B cell (primary cell): ENCODE data around the gene ASAP3. TPM values are rescaled to one million over a fixed set of nuclear protein-coding genes. Genes with fewer than 3 reads are reported as not detected.

Experiments
- ATAC-seq: fragments of 200-7000 bp; cut with Tn5 transposase; one replicate; pipeline ENCODE4 v1.10.0; 2021; ENCODE audit warnings: low read depth, mild to moderate bottlenecking, moderate number of reproducible peaks, moderate library complexity
- CTCF ChIA-PET: fragments of 350-600 bp; sonication (Branson Sonifier 250); formaldehyde crosslinking; loops from one replicate; lab custom pipeline; 2021; ENCODE audit warnings: antibody characterized with exemption, inconsistent platforms; lab: Charles Lee
- POLR2A ChIA-PET: fragments of 350-600 bp; sonication (Branson Sonifier 250); formaldehyde crosslinking; loops from one replicate; lab custom pipeline; 2021; ENCODE audit warnings: antibody characterized with exemption; lab: Charles Lee
- DNase-seq: peaks from one replicate; pipeline ENCODE4 v3.0.0; 2013
- H2AFZ ChIP-seq: 2 replicates; pipeline ENCODE4 v1.6.1; 2012; ENCODE audit warnings: mild to moderate bottlenecking, low read depth, low read length; ENCODE audit not compliant: insufficient read depth, poor library complexity, severe bottlenecking
- H3K27ac ChIP-seq, 2 donors: 1 replicate in 1 of 2; 2 replicates in 1 of 2; pipeline ENCODE4 v1.5.1; 2012 to 2013; ENCODE audit warnings: low read length in 2 of 2, mild to moderate bottlenecking in 2 of 2, moderate library complexity in 1 of 2
- H3K27me3 ChIP-seq, 4 experiments: fragments of 200-600 bp in 1 of 4; sonication (generic) in 1 of 4; replicated peaks in 1 of 4; 1 replicate in 2 of 4; 2 replicates in 2 of 4; pipeline versions ENCODE4 v1.6.1 to v1.7.0; 2013 to 2016; ENCODE audit warnings: low read length in 3 of 4, mild to moderate bottlenecking in 2 of 4, mixed read lengths in 1 of 4, moderate library complexity in 1 of 4; ENCODE audit not compliant: insufficient read depth in 4 of 4, control insufficient read depth in 3 of 4; ENCODE audit errors: control extremely low read depth in 1 of 4
- H3K36me3 ChIP-seq, 2 experiments: replicated peaks in 1 of 2; 1 replicate in 1 of 2; 2 replicates in 1 of 2; pipeline versions ENCODE4 v1.6.1 to v1.7.1; 2013; ENCODE audit warnings: low read length in 1 of 2; ENCODE audit not compliant: insufficient read depth in 2 of 2, control insufficient read depth in 1 of 2; ENCODE audit errors: control extremely low read depth in 1 of 2, extremely low read depth in 1 of 2
- H3K4me1 ChIP-seq, 2 donors: fragments of 200-600 bp in 1 of 2; sonication (generic) in 1 of 2; 1 replicate in 1 of 2; 2 replicates in 1 of 2; pipeline versions ENCODE4 v1.5.1 to v1.6.1; 2013 to 2017; ENCODE audit warnings: low read length in 2 of 2; ENCODE audit not compliant: control insufficient read depth in 2 of 2, insufficient read depth in 2 of 2
- H3K4me2 ChIP-seq: replicated peaks from 2 replicates; pipeline ENCODE3; 2012; ENCODE audit warnings: mild to moderate bottlenecking, low read depth, low read length; ENCODE audit not compliant: poor library complexity, severe bottlenecking
- H3K4me3 ChIP-seq, 5 experiments: fragments of 200-600 bp in 1 of 5; sonication (generic) in 1 of 5; 1 replicate in 3 of 5; 2 replicates in 2 of 5; pipeline versions ENCODE4 v1.5.1 to v1.7.0; 2011 to 2016; ENCODE audit warnings: low read length in 4 of 5, mild to moderate bottlenecking in 4 of 5, low read depth in 2 of 5, control low read depth in 1 of 5, moderate library complexity in 1 of 5; ENCODE audit not compliant: insufficient read depth in 1 of 5; ENCODE audit errors: control extremely low read depth in 1 of 5, extremely low read depth in 1 of 5
- H3K79me2 ChIP-seq: fragments of 200-600 bp; sonication (generic); one replicate; pipeline ENCODE4 v1.6.0; 2016; ENCODE audit warnings: low read length; ENCODE audit not compliant: control insufficient read depth, insufficient read depth
- H3K9ac ChIP-seq: fragments of 200-600 bp; sonication (generic); 2 replicates; pipeline ENCODE4 v1.6.1; 2017; ENCODE audit warnings: mild to moderate bottlenecking, low read length, moderate library complexity
- H3K9me3 ChIP-seq, 3 donors: one replicate each; pipeline versions ENCODE4 v1.6.1 to v1.7.1; 2013; ENCODE audit warnings: low read length in 2 of 3; ENCODE audit not compliant: control insufficient read depth in 2 of 3, insufficient read depth in 1 of 3; ENCODE audit errors: control extremely low read depth in 1 of 3
- H4K20me1 ChIP-seq: 2 replicates; pipeline ENCODE4 v1.6.0; 2012; ENCODE audit warnings: mild to moderate bottlenecking, low read length; ENCODE audit not compliant: insufficient read depth, control insufficient read depth, poor library complexity, severe bottlenecking
- H3K27ac Mint-ChIP-seq: one replicate; pipeline ENCODE4 v1.8.0; 2021; ENCODE audit warnings: mixed read lengths
- H3K27me3 Mint-ChIP-seq: one replicate; pipeline ENCODE4 v1.8.0; 2021; ENCODE audit warnings: mixed read lengths
- H3K4me1 Mint-ChIP-seq: one replicate; pipeline ENCODE4 v1.8.0; 2021; ENCODE audit warnings: mixed read lengths
- H3K4me3 Mint-ChIP-seq: one replicate; pipeline ENCODE4 v1.8.0; 2021; ENCODE audit warnings: mixed read lengths
- H3K9me3 Mint-ChIP-seq: one replicate; pipeline ENCODE4 v1.8.0; 2022; ENCODE audit warnings: mixed read lengths; ENCODE audit not compliant: insufficient read depth
- EZH2 ChIP-seq: IDR thresholded peaks from 2 replicates; pipeline ENCODE4 v1.6.1; 2012; ENCODE audit warnings: borderline replicate concordance, low read depth, mild to moderate bottlenecking, moderate library complexity, low read length; ENCODE audit not compliant: insufficient read depth, poor library complexity, severe bottlenecking
- WGBS: methylation state at CpG from one replicate; pipeline ENCODE4 v1.1.5; 2013; ENCODE audit warnings: missing lambda C conversion rate; ENCODE audit not compliant: insufficient coverage; 5-methylcytosine and 5-hydroxymethylcytosine counted together
- intact Hi-C: fragments of 100-400 bp; cut with micrococcal nuclease; formaldehyde crosslinking; loops from one replicate; pipeline ENCODE4 v1.10.0; 2022
- polyA plus RNA-seq: library from polyadenylated mRNA; depleted of rRNA; stranded (reverse); fragments of >200 nt; gene quantifications from 2 replicates; pipeline ENCODE4 v1.2.3, GENCODE V29; 2012
- total RNA-seq, 2 donors: library from RNA; stranded (reverse); fragments of 120-200 nt in 1 of 2; gene quantifications; 1 replicate in 1 of 2; 2 replicates in 1 of 2; pipeline versions ENCODE4 v1.2.3 to v1.2.4, GENCODE V29; 2013 to 2022
- TF ChIP-seq, protein P1 (sequence below): fragments of 200-600 bp; IDR thresholded peaks from one replicate; pipeline ENCODE4 v1.8.0; 2022; ENCODE audit warnings: antibody characterized with exemption, mild to moderate bottlenecking

ASAP3 gene
- total and polyA plus RNA-seq, 2 donors (not counting 1 experiment from before 2014, with no cell fraction given): 2.9 to 11.0 TPM

DNA sequence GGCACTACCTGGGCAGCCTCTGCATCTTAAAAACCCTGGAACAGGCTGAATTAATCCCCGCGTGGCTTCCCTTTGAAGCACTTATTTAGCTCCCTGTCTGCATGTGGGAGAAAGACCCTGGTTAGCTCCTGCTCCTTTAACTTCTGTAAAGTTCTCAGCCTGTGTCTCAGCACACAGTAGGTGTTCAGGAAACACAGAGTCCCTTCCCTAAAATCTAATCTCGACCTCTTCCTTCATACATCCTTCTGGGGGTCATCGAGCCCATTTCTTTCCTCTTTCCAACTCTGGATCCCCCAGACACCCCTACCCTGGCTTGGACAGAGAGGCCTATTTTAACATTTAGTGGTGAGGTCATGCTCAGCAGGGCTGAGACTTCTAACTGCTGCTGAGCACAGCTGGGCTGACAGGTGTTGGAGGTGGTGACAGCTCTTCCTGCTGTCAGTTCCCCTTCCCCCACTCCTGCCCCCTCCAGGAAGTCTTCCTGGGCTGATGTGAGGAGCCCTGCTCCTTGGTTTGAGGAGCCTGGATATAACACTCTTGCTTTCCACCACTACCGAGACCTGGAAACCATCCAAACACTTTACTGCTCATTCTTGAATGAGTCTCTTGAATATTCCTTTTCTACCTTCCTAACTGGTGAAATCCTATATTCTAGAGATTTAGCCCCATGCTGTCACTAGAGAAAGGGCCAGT lies 41.7 kb upstream of the ASAP3 start:
- H3K27me3 Mint-ChIP-seq: no peaks in the 10 kb centered on the region
- WGBS: 13% methylated on average over 4 of the region's 5 CpGs
- Histone ChIP-seq H3K9me3 (no peaks in the 10 kb centered on the region), H3K36me3 (no peaks in the 10 kb centered on the region), H4K20me1 (no peaks in the 10 kb centered on the region), H2AFZ (no peak overlapping the region), H3K27ac (peak overlapping the region; percentile 76 to 83), H3K4me2 (peak overlapping the region; percentile 99), H3K4me1 (peaks cover 80 to 91% of the 10 kb centered on the region in 2 donors), H3K9ac (peak overlapping the region; percentile 52), H3K27me3 (peaks cover 0 to 7% (median 0%) of the 10 kb centered on the region in 4 experiments), H3K4me3 (peak overlapping the region in 1 of 5 experiments; percentile 44), H3K79me2 (peaks cover 5% of the 10 kb centered on the region)
- no peaks in the 10 kb centered on the region for H3K9me3 Mint-ChIP-seq
- ChIA-PET POLR2A (interaction anchor here (0.7 to 1.0 kb wide), 2 partner anchors 11 to 15 kb away, joined by 3 to 8 read pairs; no protein-coding TSS in a partner anchor), CTCF (interaction anchor here (1.1 to 17.1 kb wide), 5 partner anchors 13 to 342 kb away, joined by 3 to 332 read pairs (median 6); no protein-coding TSS in a partner anchor)
- H3K27ac Mint-ChIP-seq: peak overlapping the region; percentile 90
- peak overlapping the region; percentile 72 for H3K4me3 Mint-ChIP-seq
- ATAC-seq: peak; percentile 28
- intact Hi-C loops: loop anchor here (2.0 kb wide), 1 partner anchor 15 kb away; no protein-coding TSS in a partner anchor
- H3K4me1 Mint-ChIP-seq: peaks cover 86% of the 10 kb centered on the region
- TF ChIP-seq, protein P1, sequence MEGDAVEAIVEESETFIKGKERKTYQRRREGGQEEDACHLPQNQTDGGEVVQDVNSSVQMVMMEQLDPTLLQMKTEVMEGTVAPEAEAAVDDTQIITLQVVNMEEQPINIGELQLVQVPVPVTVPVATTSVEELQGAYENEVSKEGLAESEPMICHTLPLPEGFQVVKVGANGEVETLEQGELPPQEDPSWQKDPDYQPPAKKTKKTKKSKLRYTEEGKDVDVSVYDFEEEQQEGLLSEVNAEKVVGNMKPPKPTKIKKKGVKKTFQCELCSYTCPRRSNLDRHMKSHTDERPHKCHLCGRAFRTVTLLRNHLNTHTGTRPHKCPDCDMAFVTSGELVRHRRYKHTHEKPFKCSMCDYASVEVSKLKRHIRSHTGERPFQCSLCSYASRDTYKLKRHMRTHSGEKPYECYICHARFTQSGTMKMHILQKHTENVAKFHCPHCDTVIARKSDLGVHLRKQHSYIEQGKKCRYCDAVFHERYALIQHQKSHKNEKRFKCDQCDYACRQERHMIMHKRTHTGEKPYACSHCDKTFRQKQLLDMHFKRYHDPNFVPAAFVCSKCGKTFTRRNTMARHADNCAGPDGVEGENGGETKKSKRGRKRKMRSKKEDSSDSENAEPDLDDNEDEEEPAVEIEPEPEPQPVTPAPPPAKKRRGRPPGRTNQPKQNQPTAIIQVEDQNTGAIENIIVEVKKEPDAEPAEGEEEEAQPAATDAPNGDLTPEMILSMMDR: no peak
- no peak for TF ChIP-seq EZH2
- peak; percentile 57 for DNase-seq
